ENCODE results near the gene RANBP17. TPM values are rescaled to one million over a fixed set of nuclear protein-coding genes. Genes with fewer than 3 reads are reported as not detected.
"Not testable (repeated sequence)": the region's sequence is repeated elsewhere in the genome, so short reads cannot be mapped to it uniquely, and the experiment has no call there.

Gene RANBP17
- total and polyA plus RNA-seq, 12 donors: 5.5 to 119 (median 22.2) TPM

DNA sequence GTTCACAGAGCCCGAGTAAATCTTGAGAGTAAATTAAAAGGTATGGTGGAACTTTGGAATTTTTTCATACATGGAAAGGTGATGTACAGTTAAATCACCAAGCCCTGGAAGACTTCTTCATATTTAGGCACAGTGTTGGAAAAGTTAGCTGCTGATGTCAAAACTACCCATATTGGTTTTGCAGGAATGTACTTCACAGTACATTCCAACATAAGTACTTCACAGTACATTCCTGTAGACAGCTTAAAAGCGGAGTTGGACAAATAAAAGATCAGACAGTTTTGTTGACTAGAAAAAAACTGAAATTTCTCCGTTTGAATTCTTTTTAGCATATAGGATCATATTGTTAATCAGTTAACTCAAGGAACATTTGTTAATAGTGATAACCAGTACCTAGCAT, 1.8 kb downstream of the RANBP17 start:
- peaks cover 0 to 12% of the 10 kb centered on the region in 2 donors for H3K4me1 ChIP-seq (replicated peaks in 1 of 2)
- H3K36me3 ChIP-seq (replicated peaks in 1 of 2): no peaks in the 10 kb centered on the region
- TF ChIP-seq, protein P1, sequence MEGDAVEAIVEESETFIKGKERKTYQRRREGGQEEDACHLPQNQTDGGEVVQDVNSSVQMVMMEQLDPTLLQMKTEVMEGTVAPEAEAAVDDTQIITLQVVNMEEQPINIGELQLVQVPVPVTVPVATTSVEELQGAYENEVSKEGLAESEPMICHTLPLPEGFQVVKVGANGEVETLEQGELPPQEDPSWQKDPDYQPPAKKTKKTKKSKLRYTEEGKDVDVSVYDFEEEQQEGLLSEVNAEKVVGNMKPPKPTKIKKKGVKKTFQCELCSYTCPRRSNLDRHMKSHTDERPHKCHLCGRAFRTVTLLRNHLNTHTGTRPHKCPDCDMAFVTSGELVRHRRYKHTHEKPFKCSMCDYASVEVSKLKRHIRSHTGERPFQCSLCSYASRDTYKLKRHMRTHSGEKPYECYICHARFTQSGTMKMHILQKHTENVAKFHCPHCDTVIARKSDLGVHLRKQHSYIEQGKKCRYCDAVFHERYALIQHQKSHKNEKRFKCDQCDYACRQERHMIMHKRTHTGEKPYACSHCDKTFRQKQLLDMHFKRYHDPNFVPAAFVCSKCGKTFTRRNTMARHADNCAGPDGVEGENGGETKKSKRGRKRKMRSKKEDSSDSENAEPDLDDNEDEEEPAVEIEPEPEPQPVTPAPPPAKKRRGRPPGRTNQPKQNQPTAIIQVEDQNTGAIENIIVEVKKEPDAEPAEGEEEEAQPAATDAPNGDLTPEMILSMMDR (IDR thresholded peaks at IDR 0.05): no peak
- TF ChIP-seq POLR2A (IDR thresholded peaks at IDR 0.05): no peak
- no peaks in the 10 kb centered on the region for H3K27me3 ChIP-seq
- WGBS, 4 donors: 90 to 97% (median 93%) methylated on average over 3 of the region's 3 CpGs
- DNase-seq: no peak
- no peak overlapping the region for H3K4me3 ChIP-seq
- H3K9me3 ChIP-seq (replicated peaks in 1 of 3): peaks cover 0 to 12% (median 0%) of the 10 kb centered on the region in 3 donors
- intact Hi-C loops (cut with DNase I): no loop called here
- no peak overlapping the region for H3K27ac ChIP-seq

DNA sequence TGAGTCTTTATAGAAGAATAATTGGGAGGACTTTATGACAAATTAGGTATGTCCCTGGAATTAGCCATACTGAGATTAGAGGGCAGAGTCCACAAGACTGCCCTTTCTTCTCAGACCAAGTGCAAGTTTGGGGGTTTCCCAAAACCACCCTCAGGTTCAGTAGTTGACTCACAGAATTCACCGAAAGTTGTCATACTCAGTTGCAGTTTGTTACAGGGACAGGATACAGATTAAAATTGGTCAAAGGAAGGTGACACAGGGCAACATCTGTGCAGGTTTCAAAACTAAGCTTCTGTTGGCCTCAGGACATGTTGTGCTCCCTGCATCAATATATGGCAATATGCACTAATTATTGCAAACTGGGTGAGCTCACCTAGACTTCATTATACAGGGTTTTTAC, 3.8 kb downstream of the RANBP17 start:
- Histone ChIP-seq H3K27me3 (no peaks in the 10 kb centered on the region), H3K4me1 (replicated peaks in 1 of 2) (peaks cover 0 to 12% of the 10 kb centered on the region in 2 donors), H3K36me3 (replicated peaks in 1 of 2) (no peaks in the 10 kb centered on the region), H3K4me3 (no peak overlapping the region), H3K27ac (no peak overlapping the region), H3K9me3 (replicated peaks in 1 of 3) (peaks cover 0 to 5% (median 0%) of the 10 kb centered on the region in 3 donors)
- DNase-seq: no peak
- WGBS, 4 donors: 94 to 100% (median 98%) methylated on average over 1 of the region's 1 CpG
- intact Hi-C loops (cut with DNase I): no loop called here
- TF ChIP-seq POLR2A (IDR thresholded peaks at IDR 0.05): no peak
- TF ChIP-seq, protein P1 (IDR thresholded peaks at IDR 0.05): no peak

DNA sequence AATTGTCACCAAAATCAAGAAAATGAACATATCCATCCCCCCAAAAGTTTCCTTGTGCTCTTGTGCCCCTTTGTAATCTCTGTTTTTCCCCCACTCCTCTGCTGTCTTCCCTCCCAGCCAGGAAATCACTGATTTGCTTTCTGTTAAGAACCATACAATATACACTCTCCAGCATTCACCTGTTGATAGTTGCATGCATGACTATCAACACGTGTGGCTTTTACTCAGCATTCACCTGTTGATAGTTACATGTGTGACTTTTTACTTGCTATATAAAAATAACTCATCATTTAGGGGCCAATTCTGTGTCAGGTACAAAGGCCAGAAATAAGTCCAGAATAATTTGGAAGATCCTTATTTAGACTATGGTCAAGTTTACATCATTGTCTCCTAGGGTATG, 6.0 kb downstream of the RANBP17 start:
- Histone ChIP-seq H3K4me1 (replicated peaks in 1 of 2) (peaks cover 0 to 8% of the 10 kb centered on the region in 2 donors), H3K36me3 (replicated peaks in 1 of 2) (no peaks in the 10 kb centered on the region), H3K27me3 (no peaks in the 10 kb centered on the region), H3K27ac (no peak overlapping the region), H3K4me3 (no peak overlapping the region), H3K9me3 (replicated peaks in 1 of 3) (no peaks in the 10 kb centered on the region)
- 86 to 93% (median 88%) methylated on average over 1 of the region's 1 CpG for WGBS, 4 donors
- intact Hi-C loops (cut with DNase I): no loop called here
- no peak for DNase-seq
- TF ChIP-seq POLR2A (IDR thresholded peaks at IDR 0.05): no peak
- TF ChIP-seq, protein P1 (IDR thresholded peaks at IDR 0.05): no peak

DNA sequence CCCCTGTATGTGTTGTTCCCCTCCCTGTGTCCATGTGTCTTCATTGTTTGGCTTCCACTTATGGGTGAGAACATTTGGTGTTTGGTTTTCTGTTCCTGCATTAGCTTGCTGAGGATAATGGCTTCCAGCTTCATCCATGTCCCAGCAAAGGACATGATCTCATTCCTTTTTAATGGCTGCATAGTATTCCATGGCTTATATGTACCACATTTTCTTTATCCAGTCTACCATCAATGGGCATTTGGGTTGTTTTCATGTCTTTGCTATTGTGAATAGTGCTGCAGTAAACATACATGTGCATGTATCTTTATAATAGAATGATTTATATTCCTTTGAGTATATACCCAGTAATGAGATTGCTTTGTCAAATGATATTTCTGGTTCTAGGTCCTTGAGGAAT, 8.6 kb downstream of the RANBP17 start:
- H3K36me3 ChIP-seq (replicated peaks in 1 of 2); intact Hi-C loops (cut with DNase I); H3K27ac ChIP-seq; H3K4me1 ChIP-seq (replicated peaks in 1 of 2); H3K9me3 ChIP-seq (replicated peaks in 1 of 3); H3K27me3 ChIP-seq; H3K4me3 ChIP-seq; DNase-seq: not testable (repeated sequence)

DNA sequence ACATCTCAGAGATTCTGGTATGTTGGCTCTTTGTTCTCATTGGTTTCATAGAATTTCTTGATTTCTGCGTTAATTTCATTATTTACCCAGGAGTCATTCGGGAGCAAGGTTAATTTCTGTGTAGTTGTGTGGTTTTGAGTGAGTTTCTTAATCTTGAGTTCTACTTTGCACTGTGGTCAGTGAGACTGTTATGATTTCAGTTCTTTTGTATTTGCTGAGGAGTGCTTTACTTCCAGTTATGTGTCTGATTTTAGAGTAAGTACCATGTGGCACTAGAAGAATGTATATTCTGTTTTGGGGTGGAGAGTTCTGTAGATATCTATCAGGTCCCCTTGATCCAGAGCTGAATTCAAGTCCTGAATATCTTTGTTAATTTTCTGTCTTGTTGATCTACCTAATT, 12.2 kb downstream of the RANBP17 start:
- TF ChIP-seq, protein P1 (IDR thresholded peaks at IDR 0.05): no peak
- no peak for TF ChIP-seq POLR2A (IDR thresholded peaks at IDR 0.05)
- no peaks in the 10 kb centered on the region for H3K9me3 ChIP-seq (replicated peaks in 1 of 3)
- H3K27ac ChIP-seq: no peak overlapping the region
- no peak for DNase-seq
- no peaks in the 10 kb centered on the region for H3K27me3 ChIP-seq
- intact Hi-C loops (cut with DNase I): no loop called here
- H3K36me3 ChIP-seq (replicated peaks in 1 of 2): no peaks in the 10 kb centered on the region
- peaks cover 0 to 13% of the 10 kb centered on the region in 2 donors for H3K4me1 ChIP-seq (replicated peaks in 1 of 2)
- 88 to 96% (median 93%) methylated on average over 2 of the region's 2 CpGs for WGBS, 4 donors
- no peak overlapping the region for H3K4me3 ChIP-seq
